Measurements from ENCODE around the gene PTPRG.

Gene PTPRG

GRCh38 chr3:61943975-61944374, 382.6 kb downstream of the PTPRG start:
- no peak for DNase-seq

DNA sequence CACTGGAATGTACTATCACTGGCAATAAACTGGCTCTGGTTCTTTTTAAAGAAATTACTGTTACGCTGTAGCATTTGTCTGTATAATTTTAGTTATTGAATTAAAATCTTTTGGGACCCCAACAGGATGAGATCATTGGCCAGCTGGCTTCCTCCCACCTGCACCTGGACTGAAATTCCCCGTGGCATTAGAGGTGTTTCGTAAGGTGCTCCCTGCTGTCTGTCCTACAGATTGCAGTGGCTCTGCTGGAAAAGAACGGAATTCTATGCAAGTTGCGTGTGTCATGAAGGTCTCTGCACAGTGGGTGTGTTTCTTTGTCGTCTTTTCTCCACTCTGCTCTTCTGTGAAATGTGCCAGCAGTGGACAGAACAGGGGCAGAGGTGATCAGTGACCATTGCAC, 383.4 kb downstream of the PTPRG start:
- DNase-seq: no peak

DNA sequence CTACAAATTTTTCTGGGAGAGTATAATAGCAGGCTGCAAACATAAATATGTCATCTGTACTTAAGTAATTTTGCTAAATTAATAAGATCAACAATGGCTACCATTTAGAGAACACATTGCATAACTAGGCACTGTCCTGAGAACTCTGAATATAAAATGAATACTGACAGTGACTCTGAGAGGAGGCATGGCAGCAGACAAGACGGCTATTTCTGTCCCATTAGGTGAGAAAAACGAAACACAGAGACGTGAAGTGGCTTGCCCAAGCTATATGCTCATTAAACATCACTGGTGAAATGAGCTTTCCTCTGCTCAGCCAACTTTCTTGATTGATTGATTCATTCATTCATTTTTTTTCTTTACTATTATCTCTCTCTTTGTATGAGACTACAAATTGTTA, 384.3 kb downstream of the PTPRG start:
- no peak for DNase-seq

DNA sequence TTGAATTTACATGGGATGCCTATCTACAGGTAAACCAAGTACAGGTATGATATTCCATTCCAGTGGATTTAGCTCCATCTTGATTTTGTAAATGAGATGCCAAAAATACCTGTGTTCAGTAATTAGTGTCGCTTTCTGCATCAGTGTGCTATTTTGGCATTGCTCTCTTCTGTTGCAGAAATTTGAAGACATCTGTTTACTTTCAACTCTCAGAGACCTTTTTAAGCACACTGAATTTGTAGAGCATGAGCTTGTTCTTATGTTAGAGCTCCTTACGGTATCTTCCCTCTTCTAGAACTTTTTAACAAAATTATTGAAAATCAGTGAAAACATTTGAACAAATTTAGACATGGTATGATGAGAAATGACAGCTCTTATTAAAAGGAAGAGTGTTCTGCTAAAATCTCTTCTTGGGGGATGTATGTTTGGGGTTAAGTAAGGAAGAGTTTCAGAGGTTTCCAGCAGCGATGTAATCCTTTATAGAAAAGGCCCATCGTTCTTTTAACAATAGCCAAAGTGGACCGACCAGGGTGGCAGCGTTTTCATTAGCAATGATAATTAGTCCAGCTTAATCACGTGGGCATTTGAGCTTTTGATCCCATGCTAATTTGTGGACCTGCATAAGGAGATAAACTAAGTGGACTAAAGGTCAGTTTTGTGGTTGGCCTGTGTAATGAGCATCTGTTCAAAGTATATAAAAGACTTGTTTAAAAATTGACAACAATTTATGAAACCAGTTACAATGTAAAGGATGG, 385.4 kb downstream of the PTPRG start:
- no peak for DNase-seq

DNA sequence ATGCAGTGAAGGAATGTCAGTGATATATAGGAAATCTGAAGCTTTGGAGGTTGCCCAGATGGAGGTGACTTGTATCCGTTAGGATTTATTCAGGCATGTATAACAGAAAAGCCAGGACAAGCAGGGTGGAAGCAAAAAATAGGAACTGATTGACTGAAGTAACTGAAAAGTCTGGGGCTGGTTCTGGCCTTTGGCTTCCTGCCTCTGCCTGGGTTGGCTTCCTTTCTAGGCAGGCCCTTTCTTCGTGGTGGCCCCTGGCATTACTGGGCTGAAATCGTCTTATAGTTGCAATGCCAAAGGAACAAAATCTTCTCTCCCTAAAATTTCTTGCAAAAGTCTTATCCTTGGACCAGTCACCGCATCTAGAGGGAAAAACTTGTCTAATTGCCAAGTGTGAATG, 386.1 kb downstream of the PTPRG start:
- DNase-seq: no peak

DNA sequence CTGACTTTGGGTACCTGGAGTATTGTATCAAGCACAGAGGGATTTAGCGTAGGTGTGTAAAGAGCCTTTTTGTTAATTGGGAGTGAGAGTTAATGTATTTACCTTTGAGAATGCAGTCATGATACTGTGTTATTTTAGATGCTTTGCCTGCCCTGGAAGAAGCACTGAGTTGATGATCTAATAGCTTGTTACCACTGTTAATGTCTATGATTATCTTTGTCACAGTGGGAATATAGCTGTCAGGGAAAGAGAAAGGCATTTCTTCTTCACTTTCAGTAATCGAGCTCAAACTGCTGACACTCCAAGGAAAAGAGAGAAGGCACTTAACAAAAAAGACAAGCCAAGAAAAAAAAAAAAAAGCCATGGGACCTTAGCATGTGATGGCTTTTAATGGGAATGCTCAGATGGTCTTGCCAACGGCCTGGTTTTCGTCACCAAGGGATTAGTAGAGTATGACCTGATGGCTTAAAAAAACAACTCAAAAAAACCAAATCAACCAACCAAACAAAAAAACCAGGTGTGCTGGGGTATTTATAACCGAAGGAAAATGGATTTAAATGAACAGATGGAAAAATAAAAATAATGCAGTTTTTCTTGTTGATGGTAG, 387.4 kb downstream of the PTPRG start:
- DNase-seq: no peak

DNA sequence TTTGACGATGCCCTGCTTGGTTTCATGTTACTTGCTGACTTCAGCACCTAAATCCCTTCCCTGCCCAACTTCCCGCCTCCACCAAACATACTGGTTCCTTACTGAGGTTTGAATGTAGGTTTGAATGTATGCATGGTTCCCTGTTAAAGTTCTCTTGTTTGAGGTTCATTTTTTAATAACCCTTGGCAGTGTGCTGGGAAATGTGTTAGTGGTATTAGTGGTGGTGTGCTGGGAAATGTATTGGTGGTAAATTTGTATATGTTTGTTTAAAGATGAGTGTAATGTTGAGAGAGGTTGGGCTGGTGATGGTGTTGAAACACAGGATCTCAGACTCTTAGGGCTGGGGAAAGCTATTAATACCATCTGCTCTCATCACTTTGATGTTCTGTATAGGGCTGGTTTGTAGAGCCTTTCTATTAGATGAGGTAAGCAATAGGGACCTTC, 392.7 kb downstream of the PTPRG start:
- no peak for DNase-seq

- no peak for DNase-seq
Observed at GRCh38 chr3:61955483-61955882, 394.1 kb downstream of the PTPRG start.

- no peak for DNase-seq
Observed at GRCh38 chr3:61956236-61956635, 394.9 kb downstream of the PTPRG start.

GRCh38 chr3:61957259-61957658, 395.9 kb downstream of the PTPRG start:
- DNase-seq: no peak

- DNase-seq: no peak
Observed at GRCh38 chr3:61960976-61961375, 399.6 kb downstream of the PTPRG start.

GRCh38 chr3:61961900-61962299, 400.5 kb downstream of the PTPRG start:
- DNase-seq: no peak

GRCh38 chr3:61964566-61964965, 403.2 kb downstream of the PTPRG start:
- no peak for DNase-seq

- DNase-seq: no peak
Observed at GRCh38 chr3:61965770-61966131, 404.4 kb downstream of the PTPRG start.

DNA sequence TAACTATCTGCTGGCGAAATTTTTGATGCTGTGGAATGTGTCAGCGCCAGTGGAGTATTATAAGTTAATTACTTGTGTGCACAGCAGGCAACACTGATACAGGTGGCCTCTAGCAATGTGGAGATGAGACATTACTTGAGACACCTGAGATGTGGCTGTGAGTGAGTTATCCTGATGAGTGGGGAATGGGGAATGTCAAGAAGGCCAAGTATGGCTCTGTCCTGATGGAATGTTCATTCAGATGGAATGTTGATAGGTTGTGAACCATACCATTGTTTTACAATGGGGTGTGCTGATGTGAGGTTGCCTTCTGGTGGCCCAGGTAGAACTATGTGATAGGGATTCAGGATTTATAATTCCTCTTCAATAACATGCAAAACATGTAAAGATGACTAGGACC, 404.8 kb downstream of the PTPRG start:
- no peak for DNase-seq

DNA sequence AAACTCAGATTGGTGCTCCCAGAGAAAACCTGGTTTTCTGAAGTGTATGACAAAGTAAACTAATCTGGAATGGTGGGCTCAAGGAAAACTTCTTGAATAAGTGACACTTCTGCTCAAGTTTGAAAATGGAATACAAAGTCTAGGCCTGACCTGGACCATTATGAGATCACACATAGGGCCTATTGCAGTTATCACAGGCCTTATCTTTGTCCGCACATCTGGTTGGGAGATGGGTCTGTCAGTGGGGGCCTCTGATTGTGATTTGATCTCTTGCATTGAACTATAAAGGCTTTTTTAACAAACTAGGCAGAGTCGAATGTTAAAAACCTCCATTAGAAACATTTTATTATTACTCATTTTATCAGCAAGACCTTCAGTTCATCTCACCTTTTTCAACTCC, 405.6 kb downstream of the PTPRG start:
- DNase-seq: no peak

- no peak for DNase-seq
Observed at GRCh38 chr3:61967937-61968336, 406.6 kb downstream of the PTPRG start.

DNA sequence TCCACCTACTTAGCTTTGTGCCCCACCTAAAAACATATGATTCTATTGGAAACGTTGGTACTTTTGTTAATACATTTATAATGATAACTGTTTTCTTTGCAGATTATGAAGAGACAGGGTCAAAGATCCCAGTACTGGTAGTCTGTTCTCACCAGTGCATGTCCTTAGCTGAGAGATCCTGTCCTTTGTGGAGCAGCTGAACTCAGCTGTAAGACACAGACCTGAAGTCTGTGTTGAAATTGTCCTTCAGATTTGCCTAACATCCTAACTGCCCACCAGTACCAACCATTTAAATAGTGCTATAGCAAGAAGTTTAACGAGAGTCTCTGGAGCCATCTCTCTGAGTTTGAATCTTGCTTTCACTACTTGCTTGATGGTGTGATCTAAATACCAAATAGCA, 413.3 kb downstream of the PTPRG start:
- DNase-seq: no peak

DNA sequence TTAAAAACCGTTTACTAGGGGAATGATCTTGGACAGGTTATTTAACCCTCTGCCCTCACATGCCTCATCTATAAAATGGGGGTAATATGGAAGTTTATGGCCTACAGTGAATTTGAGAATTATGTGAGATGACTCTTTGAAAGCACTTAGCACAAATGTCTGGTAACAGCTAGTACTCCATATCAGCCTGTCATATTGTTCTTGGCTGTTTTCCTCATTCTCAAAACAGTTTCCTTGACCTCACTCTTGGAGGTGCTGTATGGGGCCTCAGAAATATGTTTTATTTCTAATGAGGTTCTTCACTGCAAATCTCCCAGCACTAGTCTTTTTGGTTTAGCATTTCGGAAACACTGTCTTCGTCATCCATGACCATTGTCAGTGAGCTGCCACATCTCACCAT, 413.8 kb downstream of the PTPRG start:
- DNase-seq: no peak

GRCh38 chr3:61975936-61976335, 414.6 kb downstream of the PTPRG start:
- no peak for DNase-seq

DNA sequence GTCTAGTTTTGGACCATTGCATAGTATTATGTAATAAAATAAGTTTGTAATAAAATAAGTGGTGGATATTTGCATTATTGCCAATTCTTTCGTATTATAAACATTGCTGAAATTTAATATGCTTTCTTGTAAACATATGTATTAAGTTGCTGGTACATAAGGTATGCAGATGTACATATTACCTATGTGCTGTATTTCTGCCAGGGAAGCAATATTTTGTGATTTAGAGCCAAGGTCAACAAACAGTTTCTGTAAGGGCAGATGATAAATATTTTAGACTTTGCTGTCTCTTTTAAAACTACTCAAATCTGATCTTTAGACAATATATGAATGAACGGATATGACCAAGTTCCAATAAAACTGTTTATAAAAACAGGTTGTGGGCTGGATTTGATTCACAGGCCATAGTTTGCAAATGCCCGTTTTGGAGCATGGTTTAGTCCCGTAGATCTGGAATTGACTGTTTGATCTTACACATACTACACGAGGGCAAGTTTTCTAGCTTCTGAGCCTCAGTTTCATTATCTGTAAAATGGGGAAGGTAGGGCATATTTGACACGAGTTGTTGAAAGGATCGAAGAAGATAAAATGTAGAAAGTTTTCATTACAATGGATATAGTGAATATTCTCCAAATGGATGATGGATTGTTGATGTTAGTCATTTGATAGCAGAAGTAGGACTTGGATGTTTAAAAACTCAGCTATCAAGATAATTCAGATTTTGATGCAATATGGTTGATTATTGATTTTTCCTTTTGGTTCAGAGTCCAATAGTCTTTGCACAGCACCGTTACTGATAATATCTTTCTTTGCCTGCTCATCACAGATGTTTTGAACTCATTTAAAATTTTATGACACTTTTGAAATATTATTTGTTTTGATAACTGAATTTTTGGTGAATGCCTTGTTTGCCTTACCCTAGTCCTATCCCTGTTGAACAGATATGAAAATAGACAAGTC, 417.4 kb downstream of the PTPRG start:
- DNase-seq: no peak

DNA sequence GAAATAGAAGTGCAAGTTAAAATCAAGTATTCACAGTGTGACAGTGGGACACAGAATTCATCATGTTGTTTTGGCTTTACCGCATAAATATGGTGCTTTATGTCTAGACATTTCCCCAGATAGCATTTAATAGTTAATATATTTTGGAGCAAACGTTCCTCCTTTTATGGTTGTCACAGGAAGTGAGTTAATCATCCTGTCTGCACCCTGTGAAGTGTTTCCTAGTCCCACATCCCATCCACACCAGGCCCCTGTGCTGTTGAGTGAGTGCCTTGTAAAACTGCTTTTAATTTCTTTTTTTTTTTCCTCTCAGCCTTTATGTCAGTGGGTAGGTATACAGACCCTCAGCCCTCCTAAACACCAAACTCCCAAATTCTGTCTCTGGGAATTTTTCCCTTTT, 418.3 kb downstream of the PTPRG start:
- DNase-seq: no peak

DNA sequence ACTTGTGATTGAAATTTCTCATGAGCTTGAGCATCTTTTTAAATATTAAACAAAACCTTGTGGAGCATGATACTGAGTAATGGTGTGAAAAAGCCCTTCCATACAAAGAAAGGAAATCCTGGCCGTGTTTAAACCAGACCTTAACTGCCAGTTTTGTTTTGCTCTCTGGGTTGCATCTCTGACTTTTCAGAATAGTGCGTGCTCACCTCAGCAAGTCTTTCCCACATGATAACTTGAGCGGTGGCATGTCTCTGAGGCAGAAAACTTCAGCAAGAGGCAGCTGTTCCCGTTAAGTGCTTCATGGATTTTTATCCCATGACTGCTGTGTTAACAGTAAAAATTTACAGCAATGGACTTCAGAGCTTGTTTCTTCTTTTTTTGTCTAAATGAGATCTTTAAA, 418.7 kb downstream of the PTPRG start:
- DNase-seq: no peak

DNA sequence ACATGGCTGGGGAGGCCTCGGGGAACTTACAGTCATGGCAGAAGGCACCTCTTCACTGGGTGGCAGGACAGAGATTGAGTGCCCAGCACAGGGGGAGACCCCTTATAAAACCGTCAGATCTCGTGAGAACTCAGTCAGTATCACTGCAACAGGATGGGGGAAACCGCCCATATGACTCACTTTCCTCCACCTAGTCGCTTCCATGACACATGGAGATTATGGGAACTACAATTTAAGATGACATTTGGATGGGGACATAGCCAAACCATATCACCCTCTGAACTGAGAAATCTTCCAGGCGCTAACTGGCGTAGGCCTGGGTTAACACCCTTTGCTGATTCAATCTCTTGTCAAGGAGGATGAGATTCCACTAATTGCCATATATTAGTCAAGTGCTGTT, 419.7 kb downstream of the PTPRG start:
- DNase-seq: no peak
